ENCODE measurements around the gene CLIC4.
"Not testable (repeated sequence)": the region's sequence is repeated elsewhere in the genome, so short reads cannot be mapped to it uniquely, and the experiment has no call there.

CLIC4 gene

DNA sequence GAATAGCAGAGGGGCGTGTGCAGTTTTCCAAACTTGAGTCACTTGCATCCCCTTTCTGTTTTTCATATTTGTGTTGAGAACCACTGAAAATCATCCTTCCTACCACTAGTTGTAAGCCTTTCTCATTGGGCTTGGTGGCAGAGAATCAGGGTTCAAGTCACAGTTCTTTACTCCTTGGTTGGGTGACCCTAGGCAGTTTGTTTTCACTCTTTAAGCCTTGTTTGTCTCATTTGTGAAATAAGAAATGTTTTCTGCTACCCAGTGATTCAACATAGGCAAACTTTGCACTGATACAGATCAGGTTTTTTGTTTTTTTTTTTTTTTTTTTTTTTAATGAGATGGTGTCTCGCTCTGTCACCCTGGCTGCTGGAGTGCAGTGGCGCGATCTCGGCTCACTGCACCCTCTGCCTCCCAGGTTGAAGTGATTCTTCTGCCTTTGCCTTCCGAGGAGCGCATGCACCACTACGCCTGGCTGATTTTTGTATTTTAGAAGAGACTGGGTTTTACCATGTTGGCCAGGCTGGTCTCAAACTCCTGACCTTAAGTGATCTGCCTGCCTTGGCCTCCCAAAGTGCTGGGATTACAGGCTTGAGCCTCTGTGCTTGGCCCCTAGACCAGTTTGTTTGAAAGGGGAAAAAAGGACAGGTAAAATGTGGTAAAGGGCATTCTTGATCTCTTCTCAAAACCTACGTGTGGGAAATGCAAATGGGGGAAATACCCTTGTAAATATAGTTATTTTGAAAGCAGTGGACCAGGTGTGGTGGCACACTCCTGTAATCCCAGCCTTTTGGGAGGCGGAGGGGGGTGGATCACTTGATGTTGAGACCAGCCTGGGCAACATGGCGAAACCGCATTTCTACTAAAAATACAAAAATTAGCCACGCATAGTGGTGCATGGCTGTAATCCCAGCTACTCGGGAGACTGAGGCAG lies 3.2 kb downstream of the CLIC4 start:
- no peak for DNase-seq

DNA sequence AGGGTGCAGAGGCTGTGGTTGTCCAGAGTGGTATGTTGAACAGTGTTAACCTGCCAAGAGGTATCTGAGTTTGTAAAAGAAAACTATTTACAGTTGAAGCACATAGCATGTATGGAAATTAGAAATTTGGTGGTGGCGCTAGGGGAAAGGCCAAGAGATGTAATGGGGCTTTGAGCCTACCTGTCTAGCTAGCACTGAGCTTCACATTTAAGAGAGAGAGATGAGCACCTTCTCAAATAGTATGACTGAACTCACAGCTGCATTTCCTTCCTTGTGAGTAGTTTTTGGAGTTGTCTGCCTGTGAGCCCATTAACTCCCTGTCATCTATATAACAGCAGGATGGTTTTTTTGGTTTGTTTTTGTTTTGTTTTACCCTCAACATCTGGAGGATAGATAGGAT lies 4.0 kb downstream of the CLIC4 start:
- no peak for DNase-seq

DNA sequence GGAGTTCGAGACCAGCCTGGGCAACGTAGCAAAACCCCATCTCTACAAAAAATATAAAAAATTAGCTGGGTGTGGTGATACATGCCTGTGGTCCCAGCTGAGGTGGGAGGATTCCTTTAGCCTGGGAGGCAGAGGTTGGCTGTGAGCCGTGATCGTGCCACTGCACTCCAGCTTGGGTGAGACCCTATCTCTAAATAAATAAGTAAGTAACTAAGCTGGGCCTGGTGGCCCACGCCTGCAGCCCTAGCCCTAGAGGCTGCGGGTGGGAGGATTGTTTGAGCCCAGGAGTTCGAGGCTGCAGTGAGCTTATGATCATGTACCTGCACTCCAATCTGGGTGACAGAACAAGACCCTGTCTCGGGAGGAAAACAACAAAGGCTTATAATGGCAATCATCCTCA lies 4.6 kb downstream of the CLIC4 start:
- DNase-seq = no peak

DNA sequence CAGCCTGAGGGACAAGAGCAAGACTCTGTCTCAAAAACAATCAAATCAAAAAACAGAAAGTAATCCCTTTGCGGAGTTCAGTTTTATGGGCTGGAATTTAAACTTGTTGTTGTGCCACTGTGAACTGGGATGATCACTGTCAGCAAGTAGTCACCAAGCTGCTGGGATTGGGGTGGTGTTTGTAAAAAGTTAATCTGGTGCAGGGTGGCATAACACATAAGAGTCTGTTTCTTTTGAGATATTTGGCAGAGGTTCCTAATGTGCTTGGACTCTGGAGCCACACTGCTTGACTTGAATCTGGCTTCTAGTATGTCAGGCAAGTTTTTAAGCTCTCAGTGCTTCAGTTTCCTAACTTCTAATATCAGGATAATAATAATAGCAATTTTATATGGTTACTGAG lies 6.6 kb downstream of the CLIC4 start:
- no peak for DNase-seq

DNA sequence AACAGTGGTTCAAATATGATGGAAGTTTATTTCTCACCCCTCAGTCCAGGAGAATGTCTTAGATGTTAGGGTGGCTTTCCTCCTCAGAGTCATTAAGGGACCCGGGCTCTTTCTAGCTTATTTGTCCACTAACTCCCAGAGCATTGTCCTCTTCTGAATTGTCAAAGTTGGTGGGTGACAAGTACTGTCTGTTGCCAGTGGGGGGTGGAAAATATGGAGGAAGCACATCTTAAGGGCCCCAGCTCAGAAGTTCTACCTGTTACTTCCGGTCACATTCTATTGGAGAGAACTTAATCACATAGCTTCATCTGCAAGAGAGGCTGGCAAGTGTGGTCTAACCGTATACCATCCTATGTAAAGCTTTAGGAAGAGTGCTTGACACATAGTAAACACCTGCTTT lies 7.1 kb downstream of the CLIC4 start:
- no peak for DNase-seq

DNA sequence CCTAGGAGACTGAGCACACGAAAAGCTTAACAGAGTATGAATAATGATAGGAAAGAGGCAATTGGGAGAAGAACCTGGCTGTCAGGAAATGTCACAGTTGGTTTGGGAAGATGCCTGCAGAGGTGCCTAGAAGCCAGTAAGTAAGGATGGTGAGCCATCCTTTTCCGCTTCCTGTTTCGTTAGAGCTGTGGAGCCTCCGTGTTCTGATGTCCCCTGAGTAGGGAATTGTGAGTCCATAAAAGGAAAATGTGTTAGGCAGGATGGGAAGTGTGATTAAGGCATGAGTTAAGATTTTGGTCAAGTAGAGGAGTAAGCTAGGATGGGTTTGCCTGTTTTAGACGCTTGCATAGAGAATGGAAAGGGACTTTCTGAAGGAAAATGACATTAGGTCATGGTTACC lies 9.0 kb downstream of the CLIC4 start:
- DNase-seq = no peak

DNA sequence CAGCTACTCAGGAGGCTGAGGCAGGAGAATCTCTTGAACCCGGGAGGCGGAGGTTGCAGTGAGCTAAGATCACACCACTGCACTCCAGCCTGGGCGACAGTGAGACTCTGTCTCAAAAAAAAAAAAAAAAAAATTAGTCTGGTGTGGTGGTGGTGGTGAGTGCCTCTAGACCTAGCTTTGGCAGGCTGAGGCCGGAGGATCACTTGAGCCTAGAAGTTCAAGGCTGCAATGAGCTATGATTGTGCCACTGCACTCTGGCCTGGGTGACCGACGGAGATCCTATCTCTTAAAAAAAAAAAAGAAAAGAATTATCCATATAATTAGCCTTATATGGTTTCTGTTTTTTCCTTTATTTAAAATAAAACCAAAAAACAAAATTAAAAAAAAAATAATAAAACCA lies 10.1 kb downstream of the CLIC4 start:
- not testable (repeated sequence) for DNase-seq

DNA sequence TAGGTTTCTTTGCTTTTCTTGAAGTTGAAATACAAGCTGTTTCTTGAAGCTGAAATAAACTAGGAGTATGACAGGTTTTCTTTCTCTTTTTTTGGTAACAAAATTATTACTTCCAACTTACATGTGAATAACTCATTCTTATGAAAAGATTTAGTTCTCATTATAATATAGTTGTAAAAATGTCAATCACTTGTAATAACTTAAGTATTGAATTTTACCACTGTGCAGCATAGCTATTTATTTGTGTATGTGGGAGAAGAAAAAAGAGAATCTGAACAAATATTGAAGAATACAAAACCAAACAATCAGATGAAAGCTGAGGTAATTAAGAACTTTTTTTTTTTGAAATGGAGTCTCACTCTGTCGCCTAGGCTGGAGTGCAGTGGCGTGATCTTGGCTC lies 11.1 kb downstream of the CLIC4 start:
- DNase-seq = no peak

DNA sequence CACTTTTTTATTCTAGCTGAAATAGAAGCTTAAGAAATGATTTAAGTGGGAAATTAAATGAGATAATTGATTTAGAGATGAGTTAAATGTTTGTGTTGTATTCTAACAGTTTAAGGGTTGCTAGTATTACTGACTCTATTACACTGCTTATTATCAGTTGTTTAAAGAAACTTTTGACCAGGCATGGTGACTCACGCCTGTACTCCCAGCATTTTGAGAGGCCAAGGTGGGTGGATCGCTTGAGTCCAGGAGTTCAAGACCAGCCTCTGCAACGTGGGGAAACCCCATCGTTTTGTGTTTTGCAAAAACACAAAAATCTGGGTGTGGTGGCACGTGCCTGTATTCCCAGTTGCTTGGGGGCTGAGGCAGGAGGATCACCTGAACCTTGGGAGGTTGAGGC lies 14.2 kb downstream of the CLIC4 start:
- DNase-seq = no peak

DNA sequence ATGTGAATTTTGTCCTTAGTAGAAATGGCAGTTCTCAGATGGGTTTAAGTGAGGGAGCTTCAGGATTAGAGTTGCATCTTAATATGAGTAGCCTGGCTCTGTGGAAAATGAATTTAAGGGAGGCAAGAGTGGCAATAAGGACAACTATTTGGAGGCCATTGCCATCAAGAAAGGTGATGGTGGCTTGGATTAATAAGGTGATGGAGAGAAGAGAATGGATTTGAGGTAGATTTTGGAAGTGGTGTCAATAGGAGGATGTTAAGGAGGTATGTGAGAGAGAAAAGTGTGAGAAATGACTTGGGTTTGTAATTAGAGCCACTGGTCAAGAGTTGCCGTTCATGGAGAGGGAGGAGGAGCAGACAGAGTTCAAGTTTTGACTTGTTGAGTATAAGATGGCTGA lies 16.3 kb downstream of the CLIC4 start:
- DNase-seq = no peak

DNA sequence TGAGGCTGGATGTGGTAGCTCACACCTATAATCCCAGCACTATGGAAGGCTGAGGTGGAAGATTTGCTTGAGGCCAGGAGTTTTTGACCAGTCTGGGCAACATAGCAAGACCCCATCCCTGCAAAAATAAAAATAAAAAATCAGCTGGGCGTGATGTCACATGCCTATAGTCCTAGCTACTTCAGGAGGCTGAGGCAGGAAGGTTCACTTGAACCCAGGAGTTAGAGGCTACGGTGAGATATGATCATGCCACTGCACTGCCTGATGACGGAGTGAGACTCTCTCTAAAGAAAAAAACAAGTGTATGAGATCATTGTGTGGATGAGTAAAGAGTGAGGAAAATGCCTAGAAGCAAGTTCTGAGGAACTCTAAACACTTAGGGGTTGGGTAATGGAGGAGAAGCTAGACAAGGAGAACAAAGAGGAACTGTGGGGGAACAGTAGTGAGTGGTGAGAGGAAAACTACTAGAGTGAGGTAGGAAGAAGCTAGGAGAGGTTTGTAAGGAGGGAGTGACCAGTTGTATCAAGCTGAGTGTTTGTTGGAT lies 17.0 kb downstream of the CLIC4 start:
- DNase-seq = no peak

DNA sequence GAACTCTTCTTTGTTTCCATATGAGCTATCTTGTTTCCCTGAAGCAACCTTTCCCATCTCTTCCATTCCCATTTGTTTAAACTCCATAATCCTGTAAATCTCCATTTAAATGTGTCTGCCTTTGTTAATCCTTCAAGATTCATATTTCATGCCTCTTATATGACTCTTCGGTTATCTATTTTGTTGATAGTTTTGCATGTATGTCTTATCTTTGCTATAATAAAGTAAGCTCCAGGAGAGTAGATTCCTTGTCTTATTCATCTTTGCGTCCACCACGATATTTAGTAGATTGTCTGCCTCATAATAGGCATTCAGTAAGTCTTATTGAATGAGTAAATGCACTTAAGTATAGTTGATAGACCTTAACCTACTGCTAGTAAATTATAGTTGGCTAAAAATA lies 18.4 kb downstream of the CLIC4 start:
- DNase-seq = no peak

DNA sequence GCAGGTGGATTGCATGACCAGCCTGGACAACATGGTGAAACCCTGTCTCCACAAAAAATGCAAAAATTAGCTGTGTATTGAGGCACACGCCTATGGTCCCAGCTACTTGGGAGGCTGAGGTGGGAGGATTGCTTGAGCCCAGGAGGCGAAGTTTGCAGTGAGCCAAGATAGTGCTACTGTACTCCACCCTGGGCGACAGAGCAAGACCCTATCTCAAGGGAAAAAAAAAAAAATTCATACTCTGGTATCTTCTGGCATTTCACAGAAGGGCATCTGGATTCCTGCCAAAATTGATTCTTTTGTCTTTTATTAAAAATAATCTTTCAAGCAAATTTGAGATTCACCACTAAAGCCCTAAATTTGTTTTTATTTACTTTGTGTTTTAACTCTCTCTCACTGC lies 19.2 kb downstream of the CLIC4 start:
- no peak for DNase-seq

DNA sequence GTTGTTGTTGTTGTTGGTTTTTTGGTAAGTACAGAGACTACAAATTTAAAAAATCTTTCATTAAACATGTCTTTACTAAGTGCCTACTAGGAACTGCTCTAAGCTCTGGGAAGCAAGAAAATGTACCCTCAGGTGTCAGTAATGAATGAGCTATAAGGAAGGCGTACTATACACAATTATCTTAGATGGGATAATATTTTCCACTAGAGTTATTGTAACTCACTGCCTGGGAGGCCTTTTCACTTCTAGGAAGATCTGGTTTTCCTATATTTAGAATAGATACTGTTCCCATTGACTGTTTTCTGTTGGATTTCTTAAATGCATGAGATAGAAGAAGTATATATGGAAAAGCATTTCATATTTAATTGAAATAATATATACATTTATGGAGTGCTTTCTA lies 19.6 kb downstream of the CLIC4 start:
- DNase-seq = no peak

DNA sequence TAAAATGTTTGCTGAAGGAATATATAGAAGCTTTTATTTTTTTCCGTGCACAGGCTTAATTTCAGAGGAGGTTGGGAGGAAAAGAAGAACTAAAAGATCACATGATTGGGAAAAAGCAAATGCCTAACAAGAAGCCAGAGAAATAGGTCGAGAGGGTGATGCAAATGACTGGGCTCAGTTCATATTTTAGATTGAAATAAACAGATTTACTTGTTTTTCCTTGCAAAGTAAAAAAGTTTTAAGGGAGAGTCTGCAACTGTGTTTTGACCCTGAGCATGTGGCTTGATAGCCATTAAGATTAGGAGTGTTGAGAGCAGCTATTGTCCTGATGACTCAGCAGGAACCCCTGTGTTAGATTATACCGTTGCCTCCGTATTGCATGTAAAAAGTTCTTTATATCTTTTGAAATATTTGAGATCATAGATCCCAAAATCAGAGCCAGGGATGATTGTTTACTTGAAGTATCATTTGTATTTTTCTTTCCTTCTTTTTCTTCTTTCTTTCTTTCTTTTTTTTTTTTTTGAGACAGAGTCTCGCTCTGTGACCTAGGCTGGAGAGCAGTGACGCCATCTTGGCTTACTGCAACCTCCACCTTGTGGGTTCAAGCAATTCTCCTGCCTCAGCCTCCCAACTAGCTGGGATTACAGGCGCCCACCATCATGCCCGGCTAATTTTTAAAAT lies 20.2 kb downstream of the CLIC4 start:
- no peak for DNase-seq

DNA sequence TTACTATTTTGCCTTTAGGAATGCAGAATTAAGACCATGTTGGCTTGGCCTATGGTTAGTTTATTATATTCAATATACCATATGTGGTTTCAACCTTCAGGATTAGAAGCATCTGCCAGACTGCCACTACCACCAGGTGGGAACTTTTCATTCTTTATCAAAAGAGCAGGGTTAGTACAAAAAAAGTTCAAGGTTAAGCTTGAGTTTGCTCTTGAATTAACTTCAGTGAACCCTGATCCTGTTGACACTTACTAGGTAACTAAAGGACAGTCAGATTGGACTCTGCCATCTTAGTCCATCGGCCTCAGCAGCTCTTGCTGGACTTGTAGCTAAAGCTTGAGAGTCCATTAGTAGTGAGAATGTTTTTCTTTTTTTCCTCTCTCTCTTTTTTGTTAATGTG lies 22.1 kb downstream of the CLIC4 start:
- no peak for DNase-seq

DNA sequence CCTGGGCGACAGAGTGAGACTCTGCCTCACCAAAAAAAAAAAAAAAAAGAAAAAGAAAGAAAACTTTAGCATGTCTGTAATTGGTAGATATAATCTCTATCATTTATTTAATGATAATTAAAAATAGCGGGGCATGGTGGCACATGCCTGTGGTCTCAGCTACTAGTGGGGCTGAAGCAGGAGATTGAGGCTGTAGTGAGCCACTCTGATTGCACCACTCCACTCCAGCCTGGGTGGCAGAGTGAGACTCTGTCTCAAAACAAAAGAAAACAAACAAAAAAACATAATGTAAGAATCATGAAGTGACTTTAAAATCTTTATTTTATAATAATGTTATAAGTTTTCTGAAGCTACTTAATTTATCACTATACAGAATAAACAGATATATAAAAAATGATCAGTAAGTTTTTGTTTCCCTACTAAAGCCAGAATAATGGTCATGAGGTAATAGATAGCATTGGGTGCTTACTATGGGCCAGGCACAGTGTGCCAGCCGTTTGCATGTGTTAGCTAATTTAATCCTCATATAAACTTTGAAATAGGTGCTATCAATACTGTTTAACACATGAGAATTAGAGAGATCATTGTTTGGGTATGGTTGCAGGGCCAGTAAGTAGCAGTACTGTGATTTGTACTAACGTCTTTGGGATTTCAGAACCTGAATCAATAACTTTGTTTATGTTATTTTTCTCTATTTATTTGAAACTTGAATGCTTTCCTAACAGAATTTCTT lies 23.8 kb downstream of the CLIC4 start:
- no peak for DNase-seq

DNA sequence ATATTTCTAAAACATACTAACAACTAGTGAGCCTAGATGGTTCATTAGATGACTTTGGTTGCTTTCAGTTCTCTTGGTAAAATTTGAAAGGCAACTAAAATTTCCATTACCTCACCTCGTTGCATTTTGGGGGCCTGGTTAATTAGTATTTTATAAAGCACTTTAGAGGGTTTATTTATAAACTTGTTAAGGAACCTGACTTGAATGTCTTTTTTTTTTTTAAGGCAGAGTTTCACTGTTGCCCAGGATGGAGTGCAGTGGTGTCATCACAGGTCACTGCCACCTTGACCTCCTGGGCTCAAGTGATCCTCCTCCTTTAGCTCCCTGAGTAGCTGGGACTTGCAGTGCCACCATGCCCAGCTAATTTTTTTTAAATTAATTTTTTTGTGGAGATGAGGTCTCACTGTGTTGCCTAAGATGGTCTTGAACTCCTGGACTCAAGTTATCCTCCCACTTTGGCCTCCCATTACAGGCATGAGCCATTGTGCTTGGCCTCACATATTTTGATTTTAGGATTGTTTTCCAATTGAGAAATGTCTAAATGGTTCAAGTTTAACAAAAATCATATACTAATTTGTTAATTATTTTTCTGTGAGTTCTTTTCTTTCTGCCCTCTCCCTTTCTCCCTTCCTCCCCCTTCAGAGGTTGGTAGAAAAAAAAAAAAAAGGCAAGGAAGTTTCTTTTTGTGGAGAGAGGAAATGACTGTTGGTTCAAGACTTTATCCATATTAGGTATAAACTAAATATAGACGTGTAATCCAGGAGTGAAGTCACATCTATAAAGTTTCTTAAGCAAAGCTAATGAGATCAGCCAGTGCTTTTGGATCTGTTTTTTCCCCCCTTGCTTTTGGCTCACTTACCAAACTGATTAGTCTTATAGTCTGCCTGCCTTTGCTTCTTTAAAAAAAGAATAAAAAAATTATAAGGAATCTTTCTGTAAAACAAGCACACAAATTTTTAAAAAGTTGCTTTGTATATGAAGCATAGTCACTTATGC lies 24.7 kb downstream of the CLIC4 start:
- DNase-seq = peak; percentile 51

DNA sequence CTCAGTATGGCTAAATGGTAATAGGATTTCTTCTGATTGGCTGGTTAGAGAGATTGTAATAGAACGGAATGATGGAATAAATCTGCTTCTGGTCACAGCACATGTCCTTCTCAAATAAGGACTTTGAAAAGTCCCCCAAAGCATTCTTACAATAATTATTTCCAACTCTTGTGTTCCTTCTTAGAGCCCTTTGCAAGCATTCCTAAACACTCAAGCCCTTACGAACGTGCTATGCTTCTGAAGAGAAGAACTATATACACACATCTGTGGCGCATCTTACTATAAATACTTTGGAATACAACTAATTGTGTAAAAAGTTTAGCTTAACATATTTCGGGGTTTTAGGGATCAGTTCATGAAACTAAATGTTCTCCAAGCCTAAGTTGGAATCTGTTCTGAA lies 25.6 kb downstream of the CLIC4 start:
- no peak for DNase-seq

DNA sequence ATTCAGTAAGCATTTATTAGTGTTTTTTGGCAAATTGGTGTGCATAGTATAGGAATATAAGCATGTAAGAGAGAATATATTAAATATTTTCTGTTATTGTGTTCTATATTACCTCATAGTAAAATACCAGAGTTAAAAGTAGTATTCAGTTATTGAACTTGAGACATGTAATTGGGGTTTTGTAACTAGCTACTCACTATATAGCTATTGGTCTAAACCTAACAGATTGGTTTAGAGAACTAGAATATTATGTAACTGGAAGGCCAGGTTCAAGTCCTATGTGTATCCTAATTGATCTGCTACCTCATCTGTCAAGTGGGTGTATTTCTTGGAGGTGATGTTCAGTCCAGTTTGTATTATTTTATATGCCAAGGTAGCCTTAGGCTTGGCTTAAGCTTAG lies 26.3 kb downstream of the CLIC4 start:
- no peak for DNase-seq

DNA sequence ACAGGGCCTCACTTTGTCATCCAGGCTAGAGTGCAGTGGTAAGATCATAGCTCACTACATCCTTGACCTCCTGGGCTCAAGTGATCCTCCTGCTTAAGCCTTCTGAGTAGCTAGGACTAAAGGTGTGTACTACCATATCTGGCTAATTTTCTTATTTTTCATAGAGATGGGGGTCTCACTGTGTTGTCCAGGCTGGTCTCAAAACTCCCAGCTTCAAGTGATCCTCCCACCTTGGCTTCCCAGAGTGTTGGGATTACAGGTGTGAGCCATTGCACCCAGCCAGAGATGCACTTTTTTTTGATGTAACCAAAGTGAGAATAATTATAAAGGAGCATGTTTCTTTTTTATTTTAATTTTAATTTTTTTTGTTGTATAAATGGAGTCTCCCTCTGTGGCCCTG lies 28.4 kb downstream of the CLIC4 start:
- no peak for DNase-seq

DNA sequence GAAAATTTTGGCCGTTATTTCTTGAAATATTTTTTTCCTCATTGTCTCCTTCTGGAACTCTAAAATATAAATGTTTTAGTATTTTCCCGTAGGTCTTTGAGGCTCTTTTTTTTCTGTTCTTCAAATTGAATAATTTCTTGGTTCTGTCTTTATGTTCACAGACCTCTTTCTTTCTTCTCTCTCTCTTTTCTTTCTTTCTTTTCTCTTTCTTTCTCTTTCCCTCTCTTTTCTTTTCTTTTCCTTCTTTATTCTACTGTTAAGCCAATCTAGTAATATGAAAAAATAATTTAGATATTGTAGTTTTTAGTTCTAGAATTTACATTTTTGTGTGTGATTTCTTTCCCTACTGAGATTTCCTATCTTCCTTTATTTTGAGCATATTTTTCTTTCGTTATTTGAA lies 30.1 kb downstream of the CLIC4 start:
- no peak for DNase-seq
